Neural crest cell (in vitro differentiated cells): ENCODE data around the gene UBLCP1. TPM values are rescaled to one million over a fixed set of nuclear protein-coding genes. Genes with fewer than 3 reads are reported as not detected.

ENCODE experiments used
- DNase-seq: peaks from one replicate; pipeline ENCODE4 v3.0.0; 2021; ENCODE audit warnings: low read depth, mixed read lengths, low spot score
- H3K27ac Mint-ChIP-seq: one replicate; pipeline ENCODE4 v1.8.0; 2021; ENCODE audit warnings: mild to moderate bottlenecking, mixed read lengths; ENCODE audit not compliant: unreplicated experiment
- H3K27me3 Mint-ChIP-seq: 2 replicates; pipeline ENCODE4 v1.8.0; 2021; ENCODE audit warnings: low read depth, mild to moderate bottlenecking, mixed read lengths
- H3K36me3 Mint-ChIP-seq: 2 replicates; pipeline ENCODE4 v1.8.0; 2021; ENCODE audit warnings: low read depth, mild to moderate bottlenecking, mixed read lengths
- H3K4me1 Mint-ChIP-seq: 2 replicates; pipeline ENCODE4 v1.8.0; 2021; ENCODE audit warnings: mixed read lengths
- H3K4me3 Mint-ChIP-seq: one replicate; pipeline ENCODE4 v1.8.0; 2021; ENCODE audit warnings: mild to moderate bottlenecking, mixed read lengths
- H3K9me3 Mint-ChIP-seq: 2 replicates; pipeline ENCODE4 v1.8.0; 2021; ENCODE audit warnings: mixed read lengths
- CTCF ChIP-seq: fragments of 200-600 bp; sonication (generic); conservative IDR thresholded peaks from 2 replicates; pipeline ENCODE4 v1.5.0; 2021; ENCODE audit warnings: antibody characterized with exemption, mild to moderate bottlenecking
- total RNA-seq: library from RNA; stranded (reverse); gene quantifications from 2 replicates; pipeline ENCODE4 v1.2.1, GENCODE V29; 2021

The UBLCP1 gene
- total RNA-seq, 1 donor from 2014 or later: 36.9 TPM

- Mint-ChIP-seq H3K27me3 (peaks cover 91% of the 10 kb centered on the region), H3K36me3 (no peaks in the 10 kb centered on the region), H3K4me3 (no peak overlapping the region), H3K4me1 (peaks cover 4% of the 10 kb centered on the region), H3K9me3 (no peaks in the 10 kb centered on the region), H3K27ac (no peak overlapping the region)
- no peak for TF ChIP-seq CTCF
- DNase-seq: no peak
Observed at GRCh38 chr5:159309689-159310433, 46.8 kb downstream of the UBLCP1 start.

- Mint-ChIP-seq H3K36me3 (no peaks in the 10 kb centered on the region), H3K9me3 (no peaks in the 10 kb centered on the region), H3K4me1 (peaks cover 4% of the 10 kb centered on the region), H3K27ac (no peak overlapping the region), H3K27me3 (peaks cover 89% of the 10 kb centered on the region), H3K4me3 (no peak overlapping the region)
- TF ChIP-seq CTCF: no peak
- DNase-seq: peak; percentile 7
Observed at GRCh38 chr5:159310511-159310910, 47.4 kb downstream of the UBLCP1 start.

- H3K4me1 Mint-ChIP-seq: peaks cover 4% of the 10 kb centered on the region
- H3K36me3 Mint-ChIP-seq: no peaks in the 10 kb centered on the region
- H3K27me3 Mint-ChIP-seq: peaks cover 84% of the 10 kb centered on the region
- H3K9me3 Mint-ChIP-seq: no peaks in the 10 kb centered on the region
- no peak for DNase-seq
- no peak overlapping the region for H3K4me3 Mint-ChIP-seq
- no peak for TF ChIP-seq CTCF
- no peak overlapping the region for H3K27ac Mint-ChIP-seq
Observed at GRCh38 chr5:159311063-159311462, 48.0 kb downstream of the UBLCP1 start.

GRCh38 chr5:159313197-159313596 is 50.1 kb downstream of the UBLCP1 start:
- Mint-ChIP-seq H3K36me3 (no peaks in the 10 kb centered on the region), H3K27me3 (peaks cover 69% of the 10 kb centered on the region), H3K4me1 (peaks cover 4% of the 10 kb centered on the region), H3K4me3 (no peak overlapping the region), H3K9me3 (no peaks in the 10 kb centered on the region), H3K27ac (no peak overlapping the region)
- TF ChIP-seq CTCF: no peak
- no peak for DNase-seq

- no peaks in the 10 kb centered on the region for H3K36me3 Mint-ChIP-seq
- peak; percentile 25 for DNase-seq
- peaks cover 49% of the 10 kb centered on the region for H3K27me3 Mint-ChIP-seq
- H3K9me3 Mint-ChIP-seq: no peaks in the 10 kb centered on the region
- H3K4me1 Mint-ChIP-seq: no peaks in the 10 kb centered on the region
- H3K4me3 Mint-ChIP-seq: no peak overlapping the region
- H3K27ac Mint-ChIP-seq: no peak overlapping the region
- TF ChIP-seq CTCF: peak; percentile 67
Observed at GRCh38 chr5:159316519-159317383, 53.7 kb downstream of the UBLCP1 start.
